Type B pancreatic cell (in vitro differentiated cells): Measurements from ENCODE around the gene CADM4. TPM values are rescaled to one million over a fixed set of nuclear protein-coding genes. Genes with fewer than 3 reads are reported as not detected.
A peak's percentile ranks its signal among the peaks of the same experiment; 100 is the strongest.

Experiments
- DNase-seq: peaks from one replicate; pipeline ENCODE4 v3.0.0; 2021; ENCODE audit warnings: mixed read lengths; ENCODE audit not compliant: unreplicated experiment; ENCODE audit errors: extremely low spot score
- H3K27ac Mint-ChIP-seq: 2 replicates; pipeline ENCODE4 v1.8.0; 2021; ENCODE audit warnings: mild to moderate bottlenecking, mixed read lengths
- H3K27me3 Mint-ChIP-seq: 2 replicates; pipeline ENCODE4 v1.8.0; 2021; ENCODE audit warnings: mixed read lengths
- H3K36me3 Mint-ChIP-seq: 2 replicates; pipeline ENCODE4 v1.8.0; 2021; ENCODE audit warnings: mixed read lengths
- H3K4me1 Mint-ChIP-seq: one replicate; pipeline ENCODE4 v1.8.0; 2021; ENCODE audit warnings: mixed read lengths; ENCODE audit not compliant: unreplicated experiment
- H3K4me3 Mint-ChIP-seq: 2 replicates; pipeline ENCODE4 v1.8.0; 2021; ENCODE audit warnings: mild to moderate bottlenecking, mixed read lengths
- H3K9me3 Mint-ChIP-seq: 2 replicates; pipeline ENCODE4 v1.8.0; 2021; ENCODE audit warnings: mixed read lengths
- CTCF ChIP-seq: fragments of 200-600 bp; sonication (generic); conservative IDR thresholded peaks from 2 replicates; pipeline ENCODE4 v1.5.0; 2021; ENCODE audit warnings: antibody characterized with exemption, mild to moderate bottlenecking
- total RNA-seq: library from RNA; stranded (reverse); gene quantifications from 2 replicates; pipeline ENCODE4 v1.2.1, GENCODE V29; 2021; ENCODE audit warnings: low replicate concordance

Gene CADM4
- total RNA-seq, 1 donor from 2014 or later, result 37.9 TPM

- TF ChIP-seq CTCF, result no peak
Measured at GRCh38 chr19:43618921-43619261, 20.8 kb downstream of the CADM4 start.

GRCh38 chr19:43616954-43617353, 22.7 kb downstream of the CADM4 start:
- Mint-ChIP-seq H3K9me3 (no peaks in the 10 kb centered on the region), H3K36me3 (peaks cover 27% of the 10 kb centered on the region), H3K27me3 (no peaks in the 10 kb centered on the region), H3K27ac (no peak overlapping the region), H3K4me1 (peaks cover 25% of the 10 kb centered on the region), H3K4me3 (no peak overlapping the region)
- no peak for DNase-seq
- no peak for TF ChIP-seq CTCF

More at GRCh38 chr19:43618921-43619261, 20.8 kb downstream of the CADM4 start:
- peaks cover 24% of the 10 kb centered on the region for H3K4me1 Mint-ChIP-seq
- H3K27me3 Mint-ChIP-seq, result no peaks in the 10 kb centered on the region
- peak overlapping the region; percentile 96 for H3K4me3 Mint-ChIP-seq
- H3K27ac Mint-ChIP-seq, result peak overlapping the region; percentile 98
- peaks cover 11% of the 10 kb centered on the region for H3K36me3 Mint-ChIP-seq
- H3K9me3 Mint-ChIP-seq, result no peaks in the 10 kb centered on the region
- no peak for DNase-seq

GRCh38 chr19:43616306-43616705, 23.3 kb downstream of the CADM4 start:
- no peak for DNase-seq
- no peak overlapping the region for H3K27ac Mint-ChIP-seq
- TF ChIP-seq CTCF, result no peak
- no peaks in the 10 kb centered on the region for H3K9me3 Mint-ChIP-seq
- no peaks in the 10 kb centered on the region for H3K27me3 Mint-ChIP-seq
- H3K36me3 Mint-ChIP-seq, result peaks cover 25% of the 10 kb centered on the region
- no peak overlapping the region for H3K4me3 Mint-ChIP-seq
- peaks cover 27% of the 10 kb centered on the region for H3K4me1 Mint-ChIP-seq

GRCh38 chr19:43612374-43612773, 27.3 kb downstream of the CADM4 start:
- no peaks in the 10 kb centered on the region for H3K9me3 Mint-ChIP-seq
- no peak for DNase-seq
- H3K27ac Mint-ChIP-seq, result no peak overlapping the region
- H3K4me1 Mint-ChIP-seq, result peaks cover 16% of the 10 kb centered on the region
- no peak for TF ChIP-seq CTCF
- no peak overlapping the region for H3K4me3 Mint-ChIP-seq
- peaks cover 31% of the 10 kb centered on the region for H3K36me3 Mint-ChIP-seq
- H3K27me3 Mint-ChIP-seq, result no peaks in the 10 kb centered on the region

- Mint-ChIP-seq H3K4me3 (no peak within 1 kb of the TSS), H3K4me1 (peaks cover 16% of the 10 kb centered on the region), H3K9me3 (no peaks in the 10 kb centered on the region), H3K27ac (no peak within 1 kb of the TSS), H3K27me3 (no peaks in the 10 kb centered on the region), H3K36me3 (peaks cover 34% of the 10 kb centered on the region)
- no peak for DNase-seq
- no peak for TF ChIP-seq CTCF
Measured at GRCh38 chr19:43611788-43612187, 27.9 kb downstream of the CADM4 start, which contains the start of gene SRRM5. TSS of gene SRRM5 (plus strand) at chr19:43612088. CDS start at chr19:43612122, 34 bp downstream.

GRCh38 chr19:43610493-43610892, 29.2 kb downstream of the CADM4 start:
- H3K4me1 Mint-ChIP-seq, result peaks cover 13% of the 10 kb centered on the region
- H3K27me3 Mint-ChIP-seq, result no peaks in the 10 kb centered on the region
- TF ChIP-seq CTCF, result no peak
- H3K36me3 Mint-ChIP-seq, result peaks cover 31% of the 10 kb centered on the region
- H3K9me3 Mint-ChIP-seq, result no peaks in the 10 kb centered on the region
- no peak overlapping the region for H3K27ac Mint-ChIP-seq
- no peak for DNase-seq
- no peak overlapping the region for H3K4me3 Mint-ChIP-seq
